DMS53 treated with DMSO at 0.1 percent for 48 hours (cell line): ENCODE measurements around the gene SH2D1A.
"Not testable (repeated sequence)": the region's sequence is repeated elsewhere in the genome, so short reads cannot be mapped to it uniquely, and the experiment has no call there.

ENCODE experiments used
- DNase-seq: peaks from one replicate; lab custom pipeline; 2025; ENCODE audit not compliant: unreplicated experiment; lab: John Stamatoyannopoulos, UW

SH2D1A gene

DNA sequence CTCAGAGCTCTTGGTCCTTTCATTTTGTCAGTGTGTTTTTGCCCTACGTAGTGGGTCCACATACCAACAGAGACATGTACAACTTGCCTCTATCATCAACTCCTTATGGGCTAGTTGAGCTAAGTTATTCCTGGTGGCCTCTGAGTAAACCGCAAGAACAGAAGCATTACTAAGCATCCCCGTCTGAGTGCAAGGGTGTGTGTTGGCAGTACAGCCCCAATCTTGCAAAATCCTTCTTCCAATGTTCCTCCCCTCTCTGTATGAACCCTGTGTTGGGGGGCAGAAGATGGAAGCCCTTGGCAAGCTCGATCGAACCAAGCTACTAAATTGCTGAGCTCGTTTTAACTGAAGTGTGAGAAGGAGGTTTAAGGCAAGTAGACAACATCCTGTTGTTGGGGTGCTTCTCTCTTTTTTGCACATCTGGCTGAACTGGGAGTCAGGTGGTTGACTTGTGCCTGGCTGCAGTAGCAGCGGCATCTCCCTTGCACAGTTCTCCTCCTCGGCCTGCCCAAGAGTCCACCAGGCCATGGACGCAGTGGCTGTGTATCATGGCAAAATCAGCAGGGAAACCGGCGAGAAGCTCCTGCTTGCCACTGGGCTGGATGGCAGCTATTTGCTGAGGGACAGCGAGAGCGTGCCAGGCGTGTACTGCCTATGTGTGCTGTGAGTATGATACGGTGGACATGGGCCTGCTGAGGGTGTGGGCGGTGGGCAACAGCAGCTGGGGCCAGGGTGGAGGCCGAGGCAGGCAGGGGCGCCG, at the start of gene SH2D1A:
SH2D1A (plus strand) TSS at position 447 of the 760 bp plus-strand sequence; CDS start at position 527, 80 bp downstream.
- no peak for DNase-seq

DNA sequence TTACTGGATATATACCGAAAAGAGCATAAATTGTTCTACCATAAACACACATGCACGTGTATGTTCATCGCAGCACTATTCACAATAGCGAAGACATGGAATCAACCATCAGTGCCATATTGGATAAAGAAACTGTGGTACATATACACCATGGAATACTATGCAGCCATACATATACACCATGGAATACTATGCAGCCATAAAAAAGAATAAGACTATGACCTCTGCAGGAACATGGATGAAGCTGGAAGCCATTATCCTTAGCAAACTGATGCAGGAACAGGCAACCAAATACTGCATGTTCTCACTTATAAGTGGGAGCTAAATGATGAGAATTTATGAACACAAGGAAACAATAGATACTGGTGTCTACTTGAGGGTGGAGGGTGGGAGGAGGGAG, 47.0 kb upstream of the SH2D1A start:
- not testable (repeated sequence) for DNase-seq

DNA sequence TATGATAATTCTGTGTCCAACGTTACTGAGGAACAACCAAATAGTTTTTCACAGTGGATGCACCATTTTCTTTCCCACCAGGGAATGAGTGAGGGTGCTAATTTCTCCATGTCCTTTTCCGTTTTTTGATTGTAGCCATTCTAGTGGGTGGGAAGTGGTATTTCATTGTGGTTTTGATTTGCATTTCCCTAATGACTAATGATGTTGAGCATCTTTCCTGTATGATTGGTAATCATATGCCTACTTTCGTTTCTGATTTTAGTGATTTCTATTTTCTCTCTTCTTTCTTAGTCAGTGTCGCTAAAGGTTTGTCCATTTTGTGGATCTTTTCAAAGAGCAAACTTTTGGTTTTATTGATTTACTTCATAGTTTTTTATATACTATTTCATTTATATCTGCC, 46.0 kb upstream of the SH2D1A start:
- DNase-seq = no peak

DNA sequence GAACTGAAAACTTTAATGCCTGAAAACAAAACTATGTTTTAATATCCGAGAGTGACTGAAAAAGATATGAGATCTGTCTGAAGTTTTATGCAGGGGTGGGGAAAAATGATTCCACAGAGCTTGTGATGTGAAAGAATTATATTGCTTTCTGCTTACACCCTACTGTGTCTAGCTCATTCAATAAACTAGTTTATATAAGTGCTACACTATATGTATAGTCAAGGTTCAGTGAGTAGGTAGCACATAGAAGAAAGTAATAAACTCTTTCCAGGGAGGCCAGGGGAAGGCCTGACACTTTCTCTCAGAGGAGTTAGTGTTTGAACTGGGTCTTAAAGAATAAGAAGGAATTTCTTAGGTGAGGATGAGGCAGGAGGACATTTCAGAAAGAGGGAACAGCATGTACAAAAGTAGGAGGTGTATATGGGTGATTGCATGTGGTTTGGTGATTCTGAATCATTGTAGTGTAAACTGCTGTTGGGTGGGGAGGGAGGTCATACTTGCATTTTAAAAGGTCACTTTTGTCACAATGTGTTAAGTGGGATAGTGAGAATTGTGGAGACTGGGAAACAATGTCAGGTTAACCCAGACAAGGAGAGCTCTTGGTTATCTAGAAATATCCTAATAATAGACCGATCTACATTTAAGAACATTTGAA, 39.0 kb upstream of the SH2D1A start:
- peak; percentile 15 for DNase-seq

DNA sequence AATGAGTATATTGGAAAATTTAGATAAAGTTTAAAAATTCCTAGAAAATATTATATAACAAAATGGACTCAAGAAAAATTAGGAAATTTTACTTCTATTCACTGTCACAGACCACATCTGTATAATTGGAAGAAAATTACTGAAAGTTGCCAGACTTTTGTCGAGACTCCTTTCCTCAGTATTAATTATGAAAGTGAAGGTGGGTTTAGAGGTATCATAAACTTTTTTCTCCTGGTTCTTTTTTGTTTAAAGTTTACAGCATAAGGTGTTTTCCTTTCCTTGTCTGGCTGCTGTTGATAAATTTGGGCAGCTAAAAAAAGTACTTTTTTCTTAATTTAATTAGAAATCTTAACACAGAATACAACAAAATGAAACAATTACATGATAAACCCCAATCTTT, 20.6 kb upstream of the SH2D1A start:
- DNase-seq = no peak

DNA sequence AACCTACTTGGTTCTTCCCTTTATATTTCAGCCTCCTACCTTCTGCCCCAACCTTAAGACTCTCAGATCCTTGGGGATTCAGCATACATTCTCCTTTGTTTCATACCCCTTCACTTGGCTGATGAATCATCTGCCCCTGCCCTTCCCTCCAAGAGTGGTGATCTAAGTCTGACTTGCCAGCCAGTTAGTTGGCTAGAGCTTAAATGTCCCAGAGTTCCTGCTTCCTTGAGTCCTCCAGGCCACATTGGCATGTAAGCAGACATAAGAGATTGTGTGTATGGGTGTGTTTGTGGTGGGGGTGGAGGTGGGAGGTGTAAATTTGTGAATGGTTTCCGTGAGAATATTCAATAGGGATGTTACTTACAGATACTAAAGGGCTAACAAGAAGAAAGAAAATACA, 17.6 kb upstream of the SH2D1A start:
- no peak for DNase-seq

DNA sequence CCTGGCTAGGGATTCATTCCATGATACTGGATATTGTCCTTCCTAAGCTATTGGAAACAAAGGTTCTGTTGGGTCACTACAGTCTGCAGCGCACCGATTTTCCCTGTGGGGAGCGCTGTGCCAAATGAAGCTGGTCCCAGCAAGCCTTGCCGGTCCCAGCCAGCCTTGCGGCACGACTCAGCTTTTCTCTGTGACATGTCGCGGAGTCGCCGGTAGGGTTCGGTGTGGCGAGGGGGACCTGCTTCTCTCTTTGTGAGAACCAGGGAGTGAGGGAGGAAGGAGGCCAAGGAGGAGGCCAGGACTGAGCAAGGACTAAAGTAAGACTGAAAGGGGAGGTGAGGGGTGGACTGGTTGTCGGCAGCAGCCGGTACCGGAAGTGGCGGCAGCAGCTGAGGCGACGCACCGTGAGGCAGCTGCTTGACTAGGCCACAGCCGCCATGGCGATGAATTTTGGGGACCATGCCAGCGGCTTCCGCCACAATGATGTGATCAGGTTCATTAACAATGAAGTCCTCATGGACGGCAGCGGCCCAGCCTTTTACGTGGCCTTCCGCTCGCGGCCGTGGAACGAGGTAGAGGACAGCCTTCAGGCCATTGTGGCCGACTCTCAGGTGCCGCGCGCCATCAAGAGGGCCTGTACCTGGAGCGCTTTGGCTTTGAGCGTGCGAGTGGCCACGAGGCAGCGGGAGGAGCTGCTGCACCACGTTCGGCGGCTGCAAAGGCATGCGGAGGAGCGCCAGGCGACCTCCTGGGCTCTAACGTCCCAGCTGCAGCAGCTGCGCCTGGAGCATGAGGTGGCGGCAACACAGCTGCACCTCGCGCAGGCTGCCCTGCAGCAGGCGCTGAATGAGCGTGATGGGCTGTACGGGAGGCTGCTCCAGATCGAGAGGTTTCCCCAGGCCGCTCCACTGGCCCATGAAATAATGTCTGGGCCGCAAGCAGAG, 13.6 kb upstream of the SH2D1A start, which contains the start of gene TEX13D:
TEX13D (plus strand) TSS at position 180 of the 944 bp plus-strand sequence; CDS start at position 438, 258 bp downstream.
- no peak for DNase-seq

DNA sequence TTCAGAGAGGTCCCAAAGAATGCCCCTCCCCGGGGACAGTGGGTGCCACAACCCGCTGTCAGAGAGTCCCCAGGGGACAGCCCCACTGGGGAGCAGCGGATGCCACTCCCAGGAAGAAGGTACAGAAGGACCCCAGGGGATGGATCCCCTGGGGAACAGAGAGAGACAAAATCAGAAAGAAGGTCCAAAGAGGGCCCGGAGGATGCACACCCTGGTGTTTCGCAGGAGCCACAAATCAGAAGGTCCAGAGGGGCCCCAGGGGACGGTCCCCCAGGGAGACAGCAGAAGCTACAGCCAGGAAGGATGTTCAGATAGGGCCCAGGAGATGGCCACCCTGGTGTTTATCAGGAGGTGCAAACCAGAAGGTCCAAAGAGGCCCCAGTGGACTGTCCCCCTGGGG, 12.5 kb upstream of the SH2D1A start:
- DNase-seq = no peak

DNA sequence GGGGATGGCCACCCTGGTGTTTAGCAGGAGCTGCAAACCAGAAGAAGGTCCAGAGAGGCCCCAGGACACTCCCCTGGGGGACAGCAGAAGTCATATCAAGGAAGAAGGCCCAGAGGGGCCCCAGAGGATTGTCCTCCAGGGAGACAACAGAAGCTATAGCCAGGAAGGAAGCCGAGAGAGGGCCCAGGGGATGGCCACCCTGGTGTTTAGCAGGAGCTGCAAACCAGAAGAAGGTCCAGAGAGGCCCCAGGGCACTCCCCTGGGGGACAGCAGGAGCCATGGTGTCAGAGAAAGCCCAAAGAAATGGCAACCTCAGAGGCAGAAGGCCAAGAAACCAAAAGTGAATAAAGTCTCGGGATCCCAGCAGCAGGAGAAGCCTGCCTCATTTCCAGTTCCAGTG, 11.8 kb upstream of the SH2D1A start:
- DNase-seq = not testable (repeated sequence)

DNA sequence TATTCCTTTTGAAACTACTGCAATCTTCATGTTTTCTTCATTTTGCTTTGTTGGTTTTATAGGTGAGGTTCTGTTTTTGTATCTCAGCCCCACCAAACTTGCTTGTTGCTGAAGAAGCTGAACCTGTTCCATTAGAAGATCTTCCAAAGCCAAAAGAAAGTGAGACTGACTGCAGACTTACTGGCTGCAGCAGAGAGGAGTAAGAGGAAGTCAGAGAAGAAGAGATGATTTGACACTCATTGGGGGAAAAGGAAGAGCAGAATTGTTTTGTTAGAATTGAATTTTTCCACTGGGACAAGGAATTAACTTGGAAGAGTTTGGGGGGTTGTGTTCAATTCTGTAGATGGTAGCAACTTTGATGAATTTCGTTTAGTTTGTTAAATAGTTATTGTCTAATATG, 10.8 kb upstream of the SH2D1A start:
- DNase-seq = no peak

DNA sequence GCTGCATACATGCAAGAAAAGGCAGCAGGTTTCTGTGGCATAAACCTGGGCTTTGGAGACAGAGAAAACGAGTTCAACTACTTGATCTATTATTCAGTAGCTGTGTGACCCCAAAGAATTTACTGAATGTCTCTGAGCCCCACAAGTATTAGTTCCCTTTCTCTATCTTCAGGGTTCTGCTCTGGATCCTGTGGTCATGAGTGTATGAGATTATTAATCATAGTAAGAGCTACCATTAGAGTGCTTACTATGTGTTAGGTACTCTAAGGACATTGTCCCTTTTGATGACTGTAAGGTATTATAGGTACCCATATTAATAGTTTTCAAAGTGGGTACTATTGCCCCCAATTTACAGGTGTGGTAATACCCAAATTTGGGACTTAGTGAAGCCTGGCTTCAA, 8.4 kb upstream of the SH2D1A start:
- DNase-seq = no peak

DNA sequence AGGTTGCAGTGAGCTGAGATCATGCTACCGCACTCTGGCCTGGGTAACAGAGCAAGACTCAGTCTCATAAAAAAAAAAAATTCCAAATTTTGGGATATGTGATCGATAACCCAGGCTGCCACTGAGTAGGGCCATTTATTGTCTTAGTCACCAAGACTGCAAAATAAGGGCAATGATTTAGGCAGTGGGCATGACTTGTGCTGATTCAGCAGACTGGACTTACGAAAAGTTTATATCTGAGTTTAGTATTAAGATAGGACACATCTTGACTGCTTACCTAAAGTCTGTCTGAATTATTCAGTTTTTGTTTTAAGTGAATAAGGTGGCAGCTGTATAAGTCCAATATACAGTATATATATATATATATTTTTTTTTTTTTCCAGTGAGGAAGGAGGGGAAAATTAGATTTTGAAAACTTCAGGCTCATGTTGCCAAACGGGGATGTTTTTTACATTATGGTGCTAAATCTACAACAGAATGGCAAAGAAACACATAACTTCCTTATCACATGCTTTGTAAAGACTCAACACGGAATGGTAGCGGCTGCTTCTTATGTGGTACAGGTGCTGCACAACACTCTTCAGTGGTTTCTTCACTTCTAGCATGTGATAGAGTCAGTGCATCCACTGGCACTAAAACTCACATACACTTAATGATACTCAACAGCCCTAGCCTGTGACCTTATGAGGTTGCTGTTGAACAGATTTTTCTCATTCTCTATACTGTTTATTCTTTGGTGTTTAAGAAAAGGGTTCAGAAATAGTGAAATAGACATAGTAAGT, 7.4 kb upstream of the SH2D1A start:
- DNase-seq = no peak

DNA sequence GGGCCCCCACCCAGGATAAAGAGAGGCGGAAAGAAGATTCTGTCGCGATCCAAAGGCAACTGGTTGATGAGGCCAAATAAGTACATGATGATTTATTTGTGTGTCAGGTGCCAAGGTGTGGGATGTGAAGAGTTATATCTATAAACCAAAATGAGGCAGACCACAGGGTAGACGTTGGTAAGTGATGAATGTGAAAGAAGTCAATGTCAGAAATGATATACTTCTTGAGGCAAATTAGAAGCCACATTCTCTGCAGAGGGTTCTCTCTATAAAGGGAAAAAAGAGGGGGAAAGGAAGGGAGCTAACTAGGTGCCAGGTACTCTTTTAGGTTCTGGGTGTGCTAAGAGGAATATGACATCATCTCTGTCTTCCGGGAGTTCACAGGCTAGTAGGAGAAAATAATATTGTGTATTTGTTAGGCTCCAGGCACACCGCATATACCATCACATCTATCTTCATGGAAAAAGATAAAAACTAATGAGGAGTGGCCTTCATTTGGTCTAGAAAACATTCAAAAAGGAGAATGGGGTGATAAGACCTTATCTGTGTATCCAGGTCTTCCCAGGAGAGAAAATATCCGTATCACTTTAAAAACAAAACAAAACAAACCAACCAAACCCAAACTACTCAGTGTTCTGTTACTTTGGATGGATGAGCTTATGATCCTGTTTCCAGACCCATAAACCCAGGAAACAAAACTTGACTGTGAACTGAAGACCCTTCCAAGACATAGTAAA, 4.8 kb upstream of the SH2D1A start:
- DNase-seq = no peak

DNA sequence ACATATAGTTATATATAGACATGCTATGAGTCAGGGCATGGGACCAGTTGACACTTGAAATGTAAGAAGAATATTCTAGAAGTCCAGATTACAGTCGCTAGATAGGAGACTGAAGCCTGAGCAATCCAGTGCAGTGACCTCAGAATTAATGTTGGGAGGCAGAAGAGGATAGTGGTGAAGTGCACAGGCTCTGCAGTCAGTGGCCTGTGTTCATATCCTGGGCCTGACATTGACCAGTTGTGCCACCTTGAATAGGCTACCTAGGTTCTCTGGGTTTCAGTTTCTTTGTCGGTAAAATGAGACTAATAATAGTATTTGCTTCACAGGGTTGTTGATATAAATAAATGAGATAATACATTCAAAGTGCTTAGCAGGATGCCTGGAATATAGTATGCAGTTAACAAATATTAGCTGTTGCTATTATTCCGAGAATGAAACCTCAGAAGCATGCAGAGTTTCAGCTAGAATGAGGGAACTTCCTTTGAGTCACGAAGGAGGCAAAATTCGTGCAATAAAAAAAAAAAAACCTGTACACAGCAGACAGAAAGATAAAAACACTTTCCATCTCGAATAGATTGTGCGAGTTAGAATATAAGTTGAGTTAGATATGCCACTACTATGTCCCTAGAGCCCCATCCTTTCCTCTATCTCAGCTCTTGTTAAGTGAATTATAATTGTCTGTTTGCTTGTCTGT, 4.0 kb upstream of the SH2D1A start:
- DNase-seq = no peak

DNA sequence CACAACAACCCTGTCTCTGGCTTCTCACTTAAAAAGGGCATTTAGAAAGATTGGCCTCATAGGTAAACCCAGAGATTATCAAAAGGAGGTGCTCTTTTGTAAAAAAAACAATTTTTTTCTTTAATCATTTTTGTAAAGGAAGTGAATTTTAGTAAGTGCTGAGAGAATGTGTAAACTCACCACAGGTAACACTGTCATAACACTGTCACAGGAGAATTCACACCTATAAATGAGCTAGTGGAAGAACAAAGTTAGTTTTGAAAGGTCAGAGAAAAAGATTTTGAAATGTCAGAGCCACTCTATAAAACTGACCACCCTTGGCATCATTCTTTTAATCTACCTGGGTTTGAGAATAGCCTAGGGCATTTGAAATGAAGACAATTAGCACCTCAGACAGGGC, 3.3 kb upstream of the SH2D1A start:
- no peak for DNase-seq

DNA sequence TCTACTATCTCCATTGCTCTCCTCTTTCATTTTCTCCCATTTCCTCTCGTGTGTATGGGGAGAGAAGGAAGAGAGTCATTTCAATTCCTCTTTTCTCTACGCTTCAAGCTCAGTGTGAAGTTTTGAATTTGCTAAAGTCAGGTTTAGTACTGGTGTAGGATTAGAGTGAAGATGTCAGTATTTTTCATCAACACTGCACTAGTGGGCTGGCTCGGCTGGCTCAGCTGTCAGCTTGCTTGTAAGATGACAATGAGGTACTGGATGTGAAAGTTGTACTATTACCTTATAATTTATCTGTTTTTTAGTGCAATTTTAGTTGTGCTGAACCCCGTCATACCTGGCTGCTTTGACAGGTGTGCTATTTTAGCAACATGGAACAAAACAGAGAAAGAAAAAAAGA, 2.1 kb upstream of the SH2D1A start:
- DNase-seq = no peak

DNA sequence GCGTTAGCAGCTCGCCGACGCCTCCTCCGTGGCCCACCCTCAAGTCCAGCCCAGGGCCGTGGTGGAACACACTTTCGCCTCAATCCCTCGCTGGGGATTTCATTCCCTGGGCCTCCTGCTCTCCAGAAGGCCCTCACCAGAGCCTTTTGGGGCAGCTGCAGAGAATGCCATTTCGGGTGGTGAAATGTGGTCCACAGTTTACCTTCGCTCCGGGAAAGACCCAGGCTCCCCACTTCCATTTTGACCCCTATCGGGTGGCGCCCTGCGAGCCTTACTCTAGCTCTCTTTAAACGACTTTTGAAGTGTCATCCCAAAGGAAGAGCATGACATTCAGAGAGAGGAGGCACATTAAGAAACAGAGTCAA, 496 bp downstream of the SH2D1A start:
- DNase-seq = no peak

DNA sequence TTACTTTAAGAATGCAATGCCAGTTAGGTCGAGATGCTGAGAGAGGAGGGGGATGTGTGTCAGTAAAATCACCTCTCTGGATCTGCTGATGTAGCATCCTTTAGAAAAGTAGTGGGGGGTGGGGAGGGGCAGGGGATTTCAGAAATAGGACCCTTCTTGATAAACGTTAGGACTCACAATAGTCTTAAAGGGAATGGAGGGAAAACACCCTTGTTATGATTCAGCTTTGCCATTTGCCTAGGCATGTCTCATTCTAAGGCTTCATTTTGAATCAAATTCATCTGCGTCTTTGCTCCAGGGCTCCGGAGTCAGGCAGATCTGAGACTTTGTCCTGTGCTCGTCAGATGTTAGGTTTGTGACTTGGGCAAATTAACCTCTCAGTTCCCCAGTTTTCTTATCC, 879 bp downstream of the SH2D1A start:
- DNase-seq = no peak

DNA sequence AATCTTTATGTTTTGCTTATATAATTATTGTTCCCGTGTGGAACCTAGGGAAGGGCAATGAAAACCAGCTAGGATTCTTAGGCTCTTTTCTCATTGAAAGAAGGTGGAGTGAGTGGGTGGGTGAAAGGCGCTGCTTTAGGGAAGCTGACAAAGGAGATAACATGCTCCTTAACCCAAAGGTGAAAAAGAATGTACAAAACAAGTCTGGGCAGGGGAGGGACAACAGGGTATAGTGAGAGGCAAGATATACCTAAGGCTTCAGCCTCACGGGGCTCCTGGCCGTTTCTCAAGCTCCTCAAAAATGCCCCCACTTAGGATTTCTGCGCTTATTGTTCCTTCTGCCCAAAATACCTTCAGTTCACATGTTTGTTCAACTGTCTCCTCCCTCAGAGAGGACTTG, 1.8 kb downstream of the SH2D1A start:
- DNase-seq = no peak
